Smooth muscle cell (in vitro differentiated cells): ENCODE results near the gene RNF144A. TPM values are rescaled to one million over a fixed set of nuclear protein-coding genes. Genes with fewer than 3 reads are reported as not detected.

Source experiments
- DNase-seq: peaks from one replicate; lab custom pipeline; 2025; ENCODE audit not compliant: unreplicated experiment; lab: John Stamatoyannopoulos, UW
- H2AFZ ChIP-seq: fragments of 200-600 bp; sonication (generic); 2 replicates; pipeline ENCODE4 v1.6.0; 2016; ENCODE audit warnings: antibody characterized with exemption, low read depth, mild to moderate bottlenecking
- H3F3A ChIP-seq: fragments of 200-600 bp; sonication (generic); 2 replicates; pipeline ENCODE4 v1.6.0; 2017; ENCODE audit warnings: antibody characterized with exemption, low read depth
- H3K27ac ChIP-seq: fragments of 200-600 bp; sonication (generic); 2 replicates; pipeline ENCODE4 v1.5.1; 2016; ENCODE audit warnings: low read depth, mild to moderate bottlenecking
- H3K27me3 ChIP-seq: fragments of 200-600 bp; sonication (generic); 2 replicates; pipeline ENCODE4 v1.6.1; 2016; ENCODE audit warnings: low read depth, mild to moderate bottlenecking
- H3K36me3 ChIP-seq: fragments of 200-600 bp; sonication (generic); 2 replicates; pipeline ENCODE4 v1.5.1; 2016; ENCODE audit warnings: low read depth
- H3K4me1 ChIP-seq: fragments of 200-600 bp; sonication (generic); 2 replicates; pipeline ENCODE4 v1.5.1; 2016; ENCODE audit warnings: low read depth
- H3K4me2 ChIP-seq: fragments of 200-600 bp; sonication (generic); 2 replicates; pipeline ENCODE4 v1.6.0; 2016; ENCODE audit warnings: mild to moderate bottlenecking
- H3K4me3 ChIP-seq: fragments of 200-600 bp; sonication (generic); 2 replicates; pipeline ENCODE4 v1.5.1; 2016; ENCODE audit warnings: mild to moderate bottlenecking
- H3K79me2 ChIP-seq: fragments of 200-600 bp; sonication (generic); 2 replicates; pipeline ENCODE4 v1.6.0; 2016; ENCODE audit warnings: low read depth, mild to moderate bottlenecking
- H3K9ac ChIP-seq: fragments of 200-600 bp; sonication (generic); 2 replicates; pipeline ENCODE4 v1.6.0; 2016; ENCODE audit warnings: low read depth
- H3K9me3 ChIP-seq: fragments of 200-600 bp; sonication (generic); replicated peaks from 2 replicates; pipeline ENCODE4 v1.5.1; 2016; ENCODE audit warnings: low read depth
- H4K20me1 ChIP-seq: fragments of 200-600 bp; sonication (generic); 2 replicates; pipeline ENCODE4 v1.6.0; 2016; ENCODE audit warnings: low read depth
- WGBS: methylation state at CpG from one replicate; pipeline ENCODE4 v1.1.7; 2016; ENCODE audit warnings: low lambda C conversion rate; 5-methylcytosine and 5-hydroxymethylcytosine counted together
- polyA plus RNA-seq: library from polyadenylated mRNA; unstranded; fragments of >200 nt; fragmentation: Nextera tagmentation; extraction: Ambion mirVana; gene quantifications from 2 replicates; pipeline ENCODE4 v1.2.1, GENCODE V29; 2016
- total RNA-seq: library from RNA; depleted of rRNA; stranded (reverse); fragments of >200 nt; gene quantifications from 2 replicates; pipeline ENCODE4 v1.2.3, GENCODE V29; 2014
- TF ChIP-seq, protein P1 (sequence below): fragments of 200-600 bp; sonication (generic); IDR thresholded peaks from 2 replicates; pipeline ENCODE4 v1.5.1; 2017; ENCODE audit warnings: borderline replicate concordance, mild to moderate bottlenecking, antibody characterized with exemption; ENCODE audit not compliant: insufficient read depth, poor library complexity, severe bottlenecking

The RNF144A gene
- total and polyA plus RNA-seq, 2 experiments from 2014 or later = 10.0 to 23.3 TPM

DNA sequence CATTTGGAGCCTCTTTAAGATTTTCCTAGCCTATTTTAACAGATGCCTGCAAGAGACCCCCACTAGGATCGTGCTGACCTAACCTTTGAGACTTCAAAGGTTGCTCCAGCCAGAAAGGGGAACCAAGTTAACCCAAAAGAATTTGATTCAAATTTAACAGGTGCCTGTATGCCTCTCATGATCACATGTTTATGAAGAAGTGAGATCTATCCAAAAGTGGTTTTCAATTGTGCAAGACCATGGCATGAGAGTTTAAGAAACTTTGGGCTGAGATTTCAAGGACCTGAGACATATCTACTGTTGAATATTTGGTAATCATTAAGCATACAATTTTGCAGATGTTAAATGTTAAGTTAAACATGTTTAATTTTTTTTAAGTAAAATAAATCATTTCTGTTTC is 40.9 kb upstream of the RNF144A start:
- Histone ChIP-seq H3K4me3 (no peak overlapping the region), H4K20me1 (no peaks in the 10 kb centered on the region), H3F3A (no peaks in the 10 kb centered on the region), H3K79me2 (no peaks in the 10 kb centered on the region), H3K27ac (no peak overlapping the region), H3K9ac (no peak overlapping the region), H3K4me1 (no peaks in the 10 kb centered on the region), H3K36me3 (no peaks in the 10 kb centered on the region), H2AFZ (no peak overlapping the region), H3K9me3 (no peaks in the 10 kb centered on the region), H3K27me3 (no peaks in the 10 kb centered on the region), H3K4me2 (no peak overlapping the region)
- DNase-seq = no peak
- WGBS = 87% methylated on average over 1 of the region's 1 CpG
- TF ChIP-seq, protein P1, sequence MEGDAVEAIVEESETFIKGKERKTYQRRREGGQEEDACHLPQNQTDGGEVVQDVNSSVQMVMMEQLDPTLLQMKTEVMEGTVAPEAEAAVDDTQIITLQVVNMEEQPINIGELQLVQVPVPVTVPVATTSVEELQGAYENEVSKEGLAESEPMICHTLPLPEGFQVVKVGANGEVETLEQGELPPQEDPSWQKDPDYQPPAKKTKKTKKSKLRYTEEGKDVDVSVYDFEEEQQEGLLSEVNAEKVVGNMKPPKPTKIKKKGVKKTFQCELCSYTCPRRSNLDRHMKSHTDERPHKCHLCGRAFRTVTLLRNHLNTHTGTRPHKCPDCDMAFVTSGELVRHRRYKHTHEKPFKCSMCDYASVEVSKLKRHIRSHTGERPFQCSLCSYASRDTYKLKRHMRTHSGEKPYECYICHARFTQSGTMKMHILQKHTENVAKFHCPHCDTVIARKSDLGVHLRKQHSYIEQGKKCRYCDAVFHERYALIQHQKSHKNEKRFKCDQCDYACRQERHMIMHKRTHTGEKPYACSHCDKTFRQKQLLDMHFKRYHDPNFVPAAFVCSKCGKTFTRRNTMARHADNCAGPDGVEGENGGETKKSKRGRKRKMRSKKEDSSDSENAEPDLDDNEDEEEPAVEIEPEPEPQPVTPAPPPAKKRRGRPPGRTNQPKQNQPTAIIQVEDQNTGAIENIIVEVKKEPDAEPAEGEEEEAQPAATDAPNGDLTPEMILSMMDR = no peak

DNA sequence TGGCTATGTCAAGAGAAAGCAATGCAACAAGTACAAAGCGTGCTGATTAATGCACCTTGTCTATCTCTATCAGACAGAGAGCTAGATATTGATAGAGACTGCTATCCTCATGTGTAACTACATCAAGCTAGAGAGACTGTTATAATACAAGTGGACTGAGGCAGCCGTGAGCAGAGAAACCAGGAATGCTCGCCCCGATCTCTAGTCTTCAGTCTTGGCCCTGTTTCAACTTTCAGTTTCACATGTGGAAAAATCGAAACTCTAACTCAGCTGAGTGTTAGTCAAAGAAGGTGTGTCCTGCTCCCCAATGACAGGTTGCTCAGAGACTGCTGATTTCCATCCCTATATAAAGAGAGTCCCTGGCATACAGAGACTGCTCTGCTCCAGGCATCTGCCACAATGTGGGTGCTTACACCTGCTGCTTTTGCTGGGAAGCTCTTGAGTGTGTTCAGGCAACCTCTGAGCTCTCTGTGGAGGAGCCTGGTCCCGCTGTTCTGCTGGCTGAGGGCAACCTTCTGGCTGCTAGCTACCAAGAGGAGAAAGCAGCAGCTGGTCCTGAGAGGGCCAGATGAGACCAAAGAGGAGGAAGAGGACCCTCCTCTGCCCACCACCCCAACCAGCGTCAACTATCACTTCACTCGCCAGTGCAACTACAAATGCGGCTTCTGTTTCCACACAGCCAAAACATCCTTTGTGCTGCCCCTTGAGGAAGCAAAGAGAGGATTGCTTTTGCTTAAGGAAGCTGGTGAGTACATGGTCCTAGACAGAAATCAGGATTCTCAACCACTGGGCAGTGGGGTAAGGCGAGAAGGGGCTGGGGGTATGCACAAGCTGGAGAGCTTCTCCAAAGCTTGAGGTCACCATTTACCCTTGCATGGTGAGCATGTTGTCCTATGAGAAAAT is 39.6 kb upstream of the RNF144A start, which contains the start of gene RSAD2:
RSAD2 (plus strand) TSS at position 376 of the 903 bp plus-strand sequence; CDS start at position 400, 24 bp downstream.
- H3K27me3 ChIP-seq = no peaks in the 10 kb centered on the region
- H3K4me1 ChIP-seq = no peaks in the 10 kb centered on the region
- no peak within 1 kb of the TSS for H2AFZ ChIP-seq
- H3F3A ChIP-seq = no peaks in the 10 kb centered on the region
- H3K27ac ChIP-seq = no peak within 1 kb of the TSS
- H3K36me3 ChIP-seq = no peaks in the 10 kb centered on the region
- TF ChIP-seq, protein P1 = no peak
- no peak within 1 kb of the TSS for H3K9ac ChIP-seq
- DNase-seq = no peak
- no peaks in the 10 kb centered on the region for H3K9me3 ChIP-seq
- WGBS = 89% methylated on average over 10 of the region's 10 CpGs
- H3K4me3 ChIP-seq = no peak within 1 kb of the TSS
- H3K79me2 ChIP-seq = no peaks in the 10 kb centered on the region
- no peak within 1 kb of the TSS for H3K4me2 ChIP-seq
- H4K20me1 ChIP-seq = no peaks in the 10 kb centered on the region

DNA sequence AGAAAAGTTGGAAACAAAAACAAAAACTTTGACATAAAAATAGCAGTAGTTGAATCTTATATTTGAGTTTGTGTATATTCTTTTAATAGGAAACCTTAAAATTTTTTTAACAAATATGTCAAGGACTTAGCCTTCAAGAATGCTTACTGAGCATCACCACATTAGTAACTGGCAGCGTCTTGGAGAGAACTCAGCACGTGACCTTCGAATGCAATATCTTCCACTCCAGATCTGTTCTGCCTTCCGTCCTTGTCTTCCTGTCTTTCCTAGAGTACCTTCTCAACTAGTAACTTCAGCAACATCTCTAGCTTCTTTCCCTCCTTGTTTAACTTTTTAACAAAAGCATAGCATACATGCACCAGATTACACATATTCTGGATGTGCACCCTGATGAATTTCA is 38.7 kb upstream of the RNF144A start:
- H3K79me2 ChIP-seq = no peaks in the 10 kb centered on the region
- no peak overlapping the region for H3K9ac ChIP-seq
- no peak overlapping the region for H3K4me2 ChIP-seq
- TF ChIP-seq, protein P1 = no peak
- H3K9me3 ChIP-seq = no peaks in the 10 kb centered on the region
- WGBS = 97% methylated on average over 4 of the region's 4 CpGs
- no peaks in the 10 kb centered on the region for H4K20me1 ChIP-seq
- H3K4me3 ChIP-seq = no peak overlapping the region
- H2AFZ ChIP-seq = no peak overlapping the region
- H3F3A ChIP-seq = no peaks in the 10 kb centered on the region
- H3K27ac ChIP-seq = no peak overlapping the region
- no peaks in the 10 kb centered on the region for H3K27me3 ChIP-seq
- no peak for DNase-seq
- H3K36me3 ChIP-seq = no peaks in the 10 kb centered on the region
- no peaks in the 10 kb centered on the region for H3K4me1 ChIP-seq
